GM12878 (cell line): ENCODE data around the gene SPSB2. TPM values are rescaled to one million over a fixed set of nuclear protein-coding genes. Genes with fewer than 3 reads are reported as not detected.

Source experiments
- ATAC-seq: fragments of 200-7000 bp; cut with Tn5 transposase; 3 replicates; pipeline ENCODE4 v1.9.1; 2020; ENCODE audit warnings: mild to moderate bottlenecking, moderate library complexity
- BruUV-seq: library from RNA; stranded (reverse); fragments of 400-500 nt; replicated peaks from 2 replicates; lab custom pipeline; 2021; lab: Mats Ljungman, UMichigan
- CTCF ChIA-PET: fragments of 300-600 bp; sonication (Branson Sonifier 250); formaldehyde crosslinking; extraction: SDS; loops from one replicate; lab custom pipeline; 2021; ENCODE audit warnings: inconsistent platforms; lab: Yijun Ruan, JAX
- POLR2A ChIA-PET: fragments of 350-600 bp; formaldehyde crosslinking; extraction: SDS; loops from one replicate; lab custom pipeline; 2021; ENCODE audit warnings: inconsistent platforms; lab: Charles Lee
- RAD21 ChIA-PET: fragments of 300-600 bp; sonication (Branson Sonifier 250); formaldehyde crosslinking; loops from one replicate; lab custom pipeline; 2023; ENCODE audit warnings: antibody characterized with exemption; ENCODE audit not compliant: unreplicated experiment; lab: Charles Lee
- SMC1A ChIA-PET: fragments of 300-600 bp; sonication (Branson Sonifier 250); formaldehyde crosslinking; loops from one replicate; lab custom pipeline; 2023; ENCODE audit not compliant: unreplicated experiment, uncharacterized antibody; lab: Charles Lee
- DNase-seq: peaks from one replicate; pipeline ENCODE4 v3.0.0-alpha.2; 2011; ENCODE audit warnings: low read depth, low spot score
- FAIRE-seq: peaks from 3 replicates; lab custom pipeline; 2011; peaks lifted over from hg19 to GRCh38; lab: Jason Lieb, UNC
- H2AFZ ChIP-seq: 2 replicates; pipeline ENCODE4 v1.6.0; 2011; ENCODE audit warnings: low read depth, low read length, control low read depth; ENCODE audit not compliant: control insufficient read depth
- H3K27ac ChIP-seq: 2 replicates; pipeline ENCODE4 v1.5.1; 2011; ENCODE audit warnings: control low read depth; ENCODE audit not compliant: control insufficient read depth, insufficient read depth
- H3K27me3 ChIP-seq, 2 experiments: replicated peaks in 1 of 2; 2 replicates each; pipeline versions ENCODE4 v1.6.0 to v1.6.1; 2011; ENCODE audit warnings: low read length in 1 of 2; ENCODE audit not compliant: control insufficient read depth in 2 of 2, insufficient read depth in 2 of 2
- H3K36me3 ChIP-seq, 2 experiments: 2 replicates each; pipeline ENCODE4 v1.5.1; 2011; ENCODE audit warnings: low read length in 1 of 2; ENCODE audit not compliant: control insufficient read depth in 2 of 2, insufficient read depth in 2 of 2
- H3K4me1 ChIP-seq: 2 replicates; pipeline ENCODE4 v1.6.1; 2011; ENCODE audit warnings: mild to moderate bottlenecking, low read length, moderate library complexity, mixed read lengths; ENCODE audit not compliant: control insufficient read depth, insufficient read depth
- H3K4me2 ChIP-seq: 2 replicates; pipeline ENCODE4 v1.6.0; 2011; ENCODE audit warnings: control low read depth; ENCODE audit not compliant: control insufficient read depth, insufficient read depth
- H3K4me3 ChIP-seq: fragments of 200-600 bp; sonication (generic); 2 replicates; pipeline ENCODE4 v1.5.1; 2016
- H3K79me2 ChIP-seq: 2 replicates; pipeline ENCODE4 v1.6.0; 2011; ENCODE audit warnings: low read length; ENCODE audit not compliant: control insufficient read depth, insufficient read depth
- H3K9ac ChIP-seq: 2 replicates; pipeline ENCODE4 v1.8.0; 2011; ENCODE audit warnings: low read length, control low read depth, mixed read lengths; ENCODE audit not compliant: control insufficient read depth, insufficient read depth
- H3K9me3 ChIP-seq: replicated peaks from 3 replicates; pipeline ENCODE4 v1.5.1; 2011; ENCODE audit warnings: mild to moderate bottlenecking, low read length; ENCODE audit not compliant: control insufficient read depth, insufficient read depth
- H4K20me1 ChIP-seq: 2 replicates; pipeline ENCODE4 v1.6.0; 2011; ENCODE audit not compliant: control insufficient read depth, insufficient read depth
- BMI1 ChIP-seq: fragments of 450-650 bp; IDR thresholded peaks from 2 replicates; pipeline ENCODE4 v1.6.1; 2016; ENCODE audit warnings: mild to moderate bottlenecking, moderate library complexity, borderline replicate concordance
- CBX5 ChIP-seq: sonication (generic); IDR thresholded peaks from 2 replicates; pipeline ENCODE4 v1.6.1; 2016; ENCODE audit warnings: low read depth, moderate library complexity, mild to moderate bottlenecking, inconsistent platforms
- CUX1 ChIP-seq: IDR thresholded peaks from 2 replicates; pipeline ENCODE4 v1.6.1; 2012; ENCODE audit warnings: improper control_type of control experiment, low read depth, low read length; ENCODE audit not compliant: insufficient replicate concordance
- SMAD1 ChIP-seq: fragments of 450-650 bp; IDR thresholded peaks from 2 replicates; pipeline ENCODE4 v1.6.1; 2018; ENCODE audit warnings: mild to moderate bottlenecking, low read depth; ENCODE audit not compliant: partially characterized antibody
- SP1 ChIP-seq: IDR thresholded peaks from one replicate; pipeline ENCODE4 v1.6.1; 2011; ENCODE audit warnings: low read depth, low read length
- SUPT20H ChIP-seq: IDR thresholded peaks from 2 replicates; pipeline ENCODE4 v1.6.1; 2011; ENCODE audit warnings: low read depth, mild to moderate bottlenecking, low read length, moderate library complexity, borderline replicate concordance; ENCODE audit not compliant: control insufficient read depth
- YY1 ChIP-seq: IDR thresholded peaks from 2 replicates; pipeline ENCODE4 v1.6.1; 2011; ENCODE audit warnings: low read depth, mild to moderate bottlenecking, low read length
- ZBTB11 ChIP-seq: fragments of 450-650 bp; formaldehyde crosslinking; IDR thresholded peaks from 2 replicates; pipeline ENCODE4 v1.5.0; 2022; ENCODE audit warnings: mild to moderate bottlenecking, missing genetic modification characterization
- WGBS: methylation state at CpG from one replicate; pipeline ENCODE4 v1.1.6; 2016; ENCODE audit warnings: low lambda C conversion rate; ENCODE audit not compliant: insufficient replicate concordance, insufficient coverage; ENCODE audit errors: missing lambda C conversion rate; 5-methylcytosine and 5-hydroxymethylcytosine counted together
- in situ Hi-C: fragments of 300-500 bp; cut with MboI; formaldehyde crosslinking; loops from 9 replicates; pipeline ENCODE4 v1.14.3; 2018; ENCODE audit warnings: mixed read lengths
- intact Hi-C: fragments of 100-400 bp; cut with micrococcal nuclease; formaldehyde crosslinking; loops from one replicate; pipeline ENCODE4 v1.14.2; 2022; ENCODE audit not compliant: unreplicated experiment
- polyA plus RNA-seq, 11 experiments: library from polyadenylated mRNA; depleted of rRNA in 4 of 11; unstranded in 6 of 11; stranded (reverse) in 5 of 11; fragments of >200 nt; fragmentation: Nextera tagmentation in 4 of 11; fragmentation: Illumina TruSeq in 1 of 11; extraction: Ambion mirVana in 4 of 11; extraction: Trizol in 1 of 11; gene quantifications; 1 replicate in 1 of 11; 2 replicates in 10 of 11; pipeline versions ENCODE4 v1.2.1 to v1.2.3, GENCODE V29; 2011 to 2016; ENCODE audit warnings: inconsistent platforms in 2 of 11, missing spikeins in 2 of 11, low read depth in 1 of 11
- total RNA-seq, 4 experiments: library from RNA; depleted of rRNA in 3 of 4; stranded (reverse); fragments of >200 nt in 3 of 4; fragmentation: Illumina TruSeq in 1 of 4; extraction: Trizol in 1 of 4; gene quantifications; 2 replicates each; pipeline versions ENCODE4 v1.2.1 to v1.2.3, GENCODE V29; 2013 to 2021
- TF ChIP-seq, protein P1 (sequence below): IDR thresholded peaks from 2 replicates; pipeline ENCODE4 v1.6.1; 2012; ENCODE audit warnings: low read depth, low read length, improper control_type of control experiment

SPSB2 gene
- total and polyA plus RNA-seq, 10 of the 15 experiments (the other 5 are each of a cell fraction or from before 2014, with no cell fraction given) = 0.08 to 5.6 (median 2.7) TPM

- TF ChIP-seq ZBTB11 (CRISPR knock-in tag) (no peak), YY1 (no peak)
Observed at GRCh38 chr12:6902448-6902847, 29.3 kb upstream of the SPSB2 start (continued).

- H4K20me1 ChIP-seq = no peaks in the 10 kb centered on the region
- no peak overlapping the region for H2AFZ ChIP-seq
- ChIA-PET CTCF (interaction anchor here (1.4 kb wide), 1 partner anchor 28 kb away, joined by 4 read pairs; the partner anchor contains the start of gene SPSB2), RAD21 (no interaction called here), POLR2A (interaction anchor here (1.0 kb wide), 1 partner anchor 16 kb away, joined by 3 read pairs; no protein-coding TSS in a partner anchor), SMC1A (interaction anchor here (0.7 kb wide), 1 partner anchor 902 kb away, joined by 3 read pairs; no protein-coding TSS in a partner anchor)
- no peaks in the 10 kb centered on the region for H3K36me3 ChIP-seq
- no peak for FAIRE-seq
- no peak overlapping the region for H3K4me3 ChIP-seq
- peaks cover 5% of the 10 kb centered on the region; the same call in 1 of the 2 replicates for H3K4me1 ChIP-seq
- no peak overlapping the region for H3K9ac ChIP-seq
- 54% methylated on average over 10 of the region's 10 CpGs for whole genome bisulfite sequencing
- no TSS peak for BruUV-seq
- ATAC-seq = no peak
- H3K4me2 ChIP-seq = no peak overlapping the region
- H3K27me3 ChIP-seq = no peaks in the 10 kb centered on the region
- no peaks in the 10 kb centered on the region for H3K9me3 ChIP-seq
- no peaks in the 10 kb centered on the region for H3K79me2 ChIP-seq
- DNase-seq = no peak
- intact Hi-C loops (no loop called here), in situ Hi-C loops (no loop called here)
- H3K27ac ChIP-seq = no peak overlapping the region
- TF ChIP-seq, protein P1, sequence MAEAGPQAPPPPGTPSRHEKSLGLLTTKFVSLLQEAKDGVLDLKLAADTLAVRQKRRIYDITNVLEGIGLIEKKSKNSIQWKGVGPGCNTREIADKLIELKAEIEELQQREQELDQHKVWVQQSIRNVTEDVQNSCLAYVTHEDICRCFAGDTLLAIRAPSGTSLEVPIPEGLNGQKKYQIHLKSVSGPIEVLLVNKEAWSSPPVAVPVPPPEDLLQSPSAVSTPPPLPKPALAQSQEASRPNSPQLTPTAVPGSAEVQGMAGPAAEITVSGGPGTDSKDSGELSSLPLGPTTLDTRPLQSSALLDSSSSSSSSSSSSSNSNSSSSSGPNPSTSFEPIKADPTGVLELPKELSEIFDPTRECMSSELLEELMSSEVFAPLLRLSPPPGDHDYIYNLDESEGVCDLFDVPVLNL = no peak
- no peak for TF ChIP-seq CUX1
- no peak for TF ChIP-seq SP1
- TF ChIP-seq BMI1 = peak; percentile 34; the same call in 1 of the 2 replicates
- TF ChIP-seq SMAD1 = no peak
- no peak for TF ChIP-seq SUPT20H
- no peak for TF ChIP-seq CBX5
Observed at GRCh38 chr12:6899837-6900519, 26.9 kb upstream of the SPSB2 start.
